ENCODE results near the gene TAX1BP3. TPM values are rescaled to one million over a fixed set of nuclear protein-coding genes. Genes with fewer than 3 reads are reported as not detected.

Gene TAX1BP3
- total and polyA plus RNA-seq, 9 of the 15 experiments (the other 6 are each of a cell fraction or from before 2014, with no cell fraction given), result 0.99 to 14.5 (median 6.2) TPM

DNA sequence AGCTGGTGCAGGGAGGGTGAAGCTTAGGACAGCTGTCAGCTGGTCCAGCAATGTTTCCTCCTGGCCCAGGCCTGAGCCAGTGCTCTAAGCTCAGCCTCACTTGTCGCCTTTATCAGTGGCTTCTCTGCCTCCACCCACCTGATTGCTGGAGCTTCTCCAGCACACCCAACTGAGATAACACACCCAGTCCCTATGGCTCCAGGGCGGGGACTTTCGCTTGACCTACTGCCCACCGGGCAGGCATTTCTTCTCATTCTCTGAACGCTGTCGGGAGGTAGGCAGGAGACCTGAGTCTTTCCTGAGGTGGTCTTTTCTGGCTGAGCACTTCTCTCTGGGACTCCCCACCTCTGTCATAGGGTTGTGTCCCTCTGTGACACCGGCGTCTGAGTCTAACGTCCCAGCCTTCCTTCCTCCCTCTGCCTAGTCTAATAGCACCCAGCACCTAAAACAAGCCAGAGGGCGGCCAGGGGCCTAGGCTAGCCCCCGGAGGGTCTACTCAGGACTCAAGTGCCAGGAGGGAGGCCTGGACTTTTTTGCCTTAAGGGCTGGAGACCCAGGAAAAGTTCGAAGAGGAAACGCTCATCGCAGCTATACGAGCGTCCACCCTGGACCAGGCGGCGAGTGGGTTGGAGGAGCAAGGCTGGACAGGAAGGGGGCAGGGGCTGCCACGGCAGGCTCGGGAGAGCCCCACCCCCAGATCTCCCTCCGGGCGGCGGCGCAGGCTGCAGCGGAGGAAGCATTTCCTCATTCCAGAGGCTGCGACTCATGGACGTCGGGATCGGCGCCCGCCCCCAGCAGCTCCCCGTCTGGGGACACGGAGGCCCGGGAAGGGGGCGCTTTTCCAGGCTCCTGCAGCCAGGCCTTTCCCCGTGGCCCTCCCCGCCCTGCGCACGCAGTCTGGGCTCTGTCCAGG is 756 bp downstream of the TAX1BP3 start (continued):
- TF ChIP-seq, protein P1, sequence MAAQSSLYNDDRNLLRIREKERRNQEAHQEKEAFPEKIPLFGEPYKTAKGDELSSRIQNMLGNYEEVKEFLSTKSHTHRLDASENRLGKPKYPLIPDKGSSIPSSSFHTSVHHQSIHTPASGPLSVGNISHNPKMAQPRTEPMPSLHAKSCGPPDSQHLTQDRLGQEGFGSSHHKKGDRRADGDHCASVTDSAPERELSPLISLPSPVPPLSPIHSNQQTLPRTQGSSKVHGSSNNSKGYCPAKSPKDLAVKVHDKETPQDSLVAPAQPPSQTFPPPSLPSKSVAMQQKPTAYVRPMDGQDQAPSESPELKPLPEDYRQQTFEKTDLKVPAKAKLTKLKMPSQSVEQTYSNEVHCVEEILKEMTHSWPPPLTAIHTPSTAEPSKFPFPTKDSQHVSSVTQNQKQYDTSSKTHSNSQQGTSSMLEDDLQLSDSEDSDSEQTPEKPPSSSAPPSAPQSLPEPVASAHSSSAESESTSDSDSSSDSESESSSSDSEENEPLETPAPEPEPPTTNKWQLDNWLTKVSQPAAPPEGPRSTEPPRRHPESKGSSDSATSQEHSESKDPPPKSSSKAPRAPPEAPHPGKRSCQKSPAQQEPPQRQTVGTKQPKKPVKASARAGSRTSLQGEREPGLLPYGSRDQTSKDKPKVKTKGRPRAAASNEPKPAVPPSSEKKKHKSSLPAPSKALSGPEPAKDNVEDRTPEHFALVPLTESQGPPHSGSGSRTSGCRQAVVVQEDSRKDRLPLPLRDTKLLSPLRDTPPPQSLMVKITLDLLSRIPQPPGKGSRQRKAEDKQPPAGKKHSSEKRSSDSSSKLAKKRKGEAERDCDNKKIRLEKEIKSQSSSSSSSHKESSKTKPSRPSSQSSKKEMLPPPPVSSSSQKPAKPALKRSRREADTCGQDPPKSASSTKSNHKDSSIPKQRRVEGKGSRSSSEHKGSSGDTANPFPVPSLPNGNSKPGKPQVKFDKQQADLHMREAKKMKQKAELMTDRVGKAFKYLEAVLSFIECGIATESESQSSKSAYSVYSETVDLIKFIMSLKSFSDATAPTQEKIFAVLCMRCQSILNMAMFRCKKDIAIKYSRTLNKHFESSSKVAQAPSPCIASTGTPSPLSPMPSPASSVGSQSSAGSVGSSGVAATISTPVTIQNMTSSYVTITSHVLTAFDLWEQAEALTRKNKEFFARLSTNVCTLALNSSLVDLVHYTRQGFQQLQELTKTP (IDR thresholded peaks at IDR 0.05; ENCODE audit: low read depth in 1 of 2, partially characterized antibody in 2 of 2), result no peak
- TF ChIP-seq XRCC4 (IDR thresholded peaks at IDR 0.05; ENCODE audit: extremely low read depth, insufficient read depth, insufficient read length) (no peak), MYC (IDR thresholded peaks at IDR 0.05; ENCODE audit: low read depth, low read length) (peak; percentile 7; the same call in 1 of the 2 replicates), MYC (CRISPR knock-in tag; IDR thresholded peaks at IDR 0.05; ENCODE audit: borderline replicate concordance, low read depth) (no peak), ARNT (IDR thresholded peaks at IDR 0.05) (no peak), MCM2 (IDR thresholded peaks at IDR 0.05; ENCODE audit: low read depth) (no peak), CTBP1 (IDR thresholded peaks at IDR 0.05; ENCODE audit: borderline replicate concordance) (peak; percentile 70; the same call in 1 of the 2 replicates), RAD51 (IDR thresholded peaks at IDR 0.05; ENCODE audit: borderline replicate concordance, low read depth) (no peak), POLR2AphosphoS2 (IDR thresholded peaks at IDR 0.05; ENCODE audit: low read length) (no peak), TAF1 (IDR thresholded peaks at IDR 0.05; ENCODE audit: control insufficient read depth, extremely low read depth, insufficient read depth, low read length, severe bottlenecking) (no peak), CHCHD3 (CRISPR knock-in tag; IDR thresholded peaks at IDR 0.05) (no peak), HMG20B (CRISPR knock-in tag; IDR thresholded peaks at IDR 0.05) (no peak), CBFA2T3 (IDR thresholded peaks at IDR 0.05) (peak; percentile 81)
- TF ChIP-seq, protein P2, sequence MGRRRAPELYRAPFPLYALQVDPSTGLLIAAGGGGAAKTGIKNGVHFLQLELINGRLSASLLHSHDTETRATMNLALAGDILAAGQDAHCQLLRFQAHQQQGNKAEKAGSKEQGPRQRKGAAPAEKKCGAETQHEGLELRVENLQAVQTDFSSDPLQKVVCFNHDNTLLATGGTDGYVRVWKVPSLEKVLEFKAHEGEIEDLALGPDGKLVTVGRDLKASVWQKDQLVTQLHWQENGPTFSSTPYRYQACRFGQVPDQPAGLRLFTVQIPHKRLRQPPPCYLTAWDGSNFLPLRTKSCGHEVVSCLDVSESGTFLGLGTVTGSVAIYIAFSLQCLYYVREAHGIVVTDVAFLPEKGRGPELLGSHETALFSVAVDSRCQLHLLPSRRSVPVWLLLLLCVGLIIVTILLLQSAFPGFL (CRISPR knock-in tag; IDR thresholded peaks at IDR 0.05), result no peak
- TF ChIP-seq, protein P3, sequence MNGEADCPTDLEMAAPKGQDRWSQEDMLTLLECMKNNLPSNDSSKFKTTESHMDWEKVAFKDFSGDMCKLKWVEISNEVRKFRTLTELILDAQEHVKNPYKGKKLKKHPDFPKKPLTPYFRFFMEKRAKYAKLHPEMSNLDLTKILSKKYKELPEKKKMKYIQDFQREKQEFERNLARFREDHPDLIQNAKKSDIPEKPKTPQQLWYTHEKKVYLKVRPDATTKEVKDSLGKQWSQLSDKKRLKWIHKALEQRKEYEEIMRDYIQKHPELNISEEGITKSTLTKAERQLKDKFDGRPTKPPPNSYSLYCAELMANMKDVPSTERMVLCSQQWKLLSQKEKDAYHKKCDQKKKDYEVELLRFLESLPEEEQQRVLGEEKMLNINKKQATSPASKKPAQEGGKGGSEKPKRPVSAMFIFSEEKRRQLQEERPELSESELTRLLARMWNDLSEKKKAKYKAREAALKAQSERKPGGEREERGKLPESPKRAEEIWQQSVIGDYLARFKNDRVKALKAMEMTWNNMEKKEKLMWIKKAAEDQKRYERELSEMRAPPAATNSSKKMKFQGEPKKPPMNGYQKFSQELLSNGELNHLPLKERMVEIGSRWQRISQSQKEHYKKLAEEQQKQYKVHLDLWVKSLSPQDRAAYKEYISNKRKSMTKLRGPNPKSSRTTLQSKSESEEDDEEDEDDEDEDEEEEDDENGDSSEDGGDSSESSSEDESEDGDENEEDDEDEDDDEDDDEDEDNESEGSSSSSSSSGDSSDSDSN (IDR thresholded peaks at IDR 0.05; ENCODE audit: borderline replicate concordance in 1 of 2, low read depth in 2 of 2, low read length in 2 of 2), result peak; percentile 52 to 72; a peak in 3 of 4 replicates
- TF ChIP-seq, protein P4, sequence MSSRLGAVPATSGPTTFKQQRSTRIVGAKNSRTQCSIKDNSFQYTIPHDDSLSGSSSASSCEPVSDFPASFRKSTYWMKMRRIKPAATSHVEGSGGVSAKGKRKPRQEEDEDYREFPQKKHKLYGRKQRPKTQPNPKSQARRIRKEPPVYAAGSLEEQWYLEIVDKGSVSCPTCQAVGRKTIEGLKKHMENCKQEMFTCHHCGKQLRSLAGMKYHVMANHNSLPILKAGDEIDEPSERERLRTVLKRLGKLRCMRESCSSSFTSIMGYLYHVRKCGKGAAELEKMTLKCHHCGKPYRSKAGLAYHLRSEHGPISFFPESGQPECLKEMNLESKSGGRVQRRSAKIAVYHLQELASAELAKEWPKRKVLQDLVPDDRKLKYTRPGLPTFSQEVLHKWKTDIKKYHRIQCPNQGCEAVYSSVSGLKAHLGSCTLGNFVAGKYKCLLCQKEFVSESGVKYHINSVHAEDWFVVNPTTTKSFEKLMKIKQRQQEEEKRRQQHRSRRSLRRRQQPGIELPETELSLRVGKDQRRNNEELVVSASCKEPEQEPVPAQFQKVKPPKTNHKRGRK (tag; IDR thresholded peaks at IDR 0.05), result no peak
- TF ChIP-seq, protein P5, sequence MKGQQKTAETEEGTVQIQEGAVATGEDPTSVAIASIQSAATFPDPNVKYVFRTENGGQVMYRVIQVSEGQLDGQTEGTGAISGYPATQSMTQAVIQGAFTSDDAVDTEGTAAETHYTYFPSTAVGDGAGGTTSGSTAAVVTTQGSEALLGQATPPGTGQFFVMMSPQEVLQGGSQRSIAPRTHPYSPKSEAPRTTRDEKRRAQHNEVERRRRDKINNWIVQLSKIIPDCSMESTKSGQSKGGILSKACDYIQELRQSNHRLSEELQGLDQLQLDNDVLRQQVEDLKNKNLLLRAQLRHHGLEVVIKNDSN (CRISPR knock-in tag; IDR thresholded peaks at IDR 0.05), result no peak

Data from K562 (cell line).